HG02642 (cell line): ENCODE results near the gene CSNK1D.

Experiments used
- ATAC-seq: cut with Tn5 transposase; IDR thresholded peaks from one replicate; pipeline ENCODE4 v1.9.1; 2021; ENCODE audit warnings: mild to moderate bottlenecking; ENCODE audit not compliant: unreplicated experiment, poor library complexity

Gene CSNK1D

DNA sequence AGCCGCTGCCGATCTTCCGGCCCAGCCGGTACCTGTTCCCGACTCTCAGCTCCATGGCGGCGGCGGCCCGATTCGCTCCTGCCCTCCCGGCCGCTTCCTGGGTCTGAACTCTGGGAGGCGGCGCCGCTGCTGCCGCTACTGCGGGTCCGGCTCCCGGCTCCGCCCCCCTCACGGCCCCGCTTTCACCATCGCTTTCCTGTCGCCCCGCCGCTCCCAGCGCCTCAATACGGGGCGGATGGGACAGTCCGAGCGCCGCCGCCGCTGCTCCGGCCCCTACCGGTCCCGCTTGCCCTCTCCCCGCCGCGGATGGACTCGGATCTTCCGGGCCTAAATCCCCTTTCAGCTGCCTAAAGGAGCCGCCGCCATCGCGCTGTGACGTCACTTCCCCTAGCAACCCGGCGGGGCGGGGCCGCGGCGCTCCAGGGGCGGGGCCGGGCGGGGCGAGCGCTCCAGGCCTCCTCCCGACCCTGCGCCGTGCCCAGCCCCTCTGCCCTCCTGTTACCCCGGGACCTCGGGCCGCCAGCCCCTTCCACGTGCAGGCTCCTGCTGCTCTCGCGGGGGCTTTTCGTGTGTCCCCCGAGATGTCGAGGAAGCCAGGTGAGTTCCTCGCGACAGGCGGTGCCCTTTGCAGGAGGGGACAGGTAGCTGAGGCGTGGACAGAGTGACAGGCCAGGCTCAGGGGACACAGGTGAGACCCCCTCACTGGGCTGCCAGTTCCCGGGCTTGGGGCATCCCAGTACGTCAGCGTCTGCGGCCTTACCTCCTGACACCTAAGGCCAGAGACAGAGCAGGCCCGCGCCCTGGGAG is at the start of gene CSNK1D:
Gene CSNK1D (minus strand): TSS at position 374 of the 807 bp plus-strand sequence. CDS start 319 bp downstream, at position 55.
- peak; percentile 81 for ATAC-seq

DNA sequence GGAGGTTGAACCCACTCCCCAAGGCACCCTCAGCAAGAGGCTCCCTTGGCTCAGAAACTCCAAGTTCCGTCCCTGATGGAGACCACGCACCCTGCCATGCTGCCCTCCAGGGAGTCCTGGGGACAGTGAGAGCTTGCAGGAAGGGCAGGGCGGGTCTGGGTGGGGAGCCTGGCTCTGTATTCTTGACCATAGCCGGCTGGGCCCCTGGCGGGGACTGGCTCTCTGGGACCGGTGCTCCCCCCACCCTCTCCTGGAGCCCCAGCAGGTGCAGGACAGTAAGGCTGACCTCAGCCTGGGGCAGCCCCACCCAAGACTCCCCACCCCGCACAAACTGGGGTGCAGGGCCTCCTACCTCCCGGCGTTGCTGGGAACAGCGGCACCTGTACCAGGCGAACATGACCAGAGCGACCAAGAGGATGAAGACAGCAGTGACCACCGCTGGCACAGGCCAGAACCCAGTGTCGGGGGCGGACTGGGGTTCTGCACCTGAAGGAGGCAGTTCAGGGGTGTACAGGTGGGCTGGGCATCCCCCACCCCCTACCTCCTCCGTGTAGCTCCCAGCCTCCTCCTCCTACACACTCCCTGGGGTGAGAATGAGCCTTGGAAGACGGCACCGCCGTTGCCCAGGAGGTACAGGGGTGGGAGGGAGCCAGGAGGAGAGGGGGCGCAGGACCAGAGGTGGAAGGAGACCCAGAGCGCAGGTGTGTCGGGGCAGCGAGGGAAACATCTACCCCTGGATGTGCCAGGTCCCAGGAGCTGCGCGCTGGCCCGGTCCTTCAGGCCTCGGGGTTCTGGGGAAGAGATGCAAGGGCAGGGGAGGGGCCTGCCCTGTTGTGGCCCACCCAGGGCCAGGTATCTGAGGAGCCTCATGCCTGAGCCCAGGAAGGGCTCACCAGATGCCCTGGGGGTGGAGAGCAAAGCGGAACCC is 49.3 kb upstream of the CSNK1D start:
- no peak for ATAC-seq

DNA sequence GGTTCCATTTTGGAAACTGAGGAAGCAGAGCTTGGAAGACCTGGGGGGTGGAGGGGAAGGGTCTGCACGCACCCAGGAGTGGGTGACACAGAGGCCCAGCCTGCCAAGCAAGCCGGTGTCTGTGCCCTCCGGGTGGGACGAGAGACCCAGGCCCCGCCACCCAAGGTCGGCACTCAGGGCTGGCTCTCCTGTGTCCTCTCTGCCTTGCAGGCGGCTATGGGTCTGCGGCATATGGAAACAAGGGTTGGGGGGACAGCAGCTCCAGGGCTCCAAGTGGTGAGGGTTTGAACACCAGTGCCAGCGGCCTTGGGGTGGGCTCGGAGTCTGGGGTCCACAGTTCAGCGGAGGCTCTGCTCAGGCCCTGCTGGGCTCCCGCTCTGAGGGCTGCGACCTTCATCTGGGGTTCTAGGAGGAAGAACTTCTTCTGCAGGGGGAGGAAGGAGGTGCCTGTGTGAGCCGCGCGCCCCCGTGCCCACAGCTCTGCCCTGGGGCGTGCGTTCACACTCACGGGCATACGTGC is 48.5 kb upstream of the CSNK1D start:
- ATAC-seq, result no peak

DNA sequence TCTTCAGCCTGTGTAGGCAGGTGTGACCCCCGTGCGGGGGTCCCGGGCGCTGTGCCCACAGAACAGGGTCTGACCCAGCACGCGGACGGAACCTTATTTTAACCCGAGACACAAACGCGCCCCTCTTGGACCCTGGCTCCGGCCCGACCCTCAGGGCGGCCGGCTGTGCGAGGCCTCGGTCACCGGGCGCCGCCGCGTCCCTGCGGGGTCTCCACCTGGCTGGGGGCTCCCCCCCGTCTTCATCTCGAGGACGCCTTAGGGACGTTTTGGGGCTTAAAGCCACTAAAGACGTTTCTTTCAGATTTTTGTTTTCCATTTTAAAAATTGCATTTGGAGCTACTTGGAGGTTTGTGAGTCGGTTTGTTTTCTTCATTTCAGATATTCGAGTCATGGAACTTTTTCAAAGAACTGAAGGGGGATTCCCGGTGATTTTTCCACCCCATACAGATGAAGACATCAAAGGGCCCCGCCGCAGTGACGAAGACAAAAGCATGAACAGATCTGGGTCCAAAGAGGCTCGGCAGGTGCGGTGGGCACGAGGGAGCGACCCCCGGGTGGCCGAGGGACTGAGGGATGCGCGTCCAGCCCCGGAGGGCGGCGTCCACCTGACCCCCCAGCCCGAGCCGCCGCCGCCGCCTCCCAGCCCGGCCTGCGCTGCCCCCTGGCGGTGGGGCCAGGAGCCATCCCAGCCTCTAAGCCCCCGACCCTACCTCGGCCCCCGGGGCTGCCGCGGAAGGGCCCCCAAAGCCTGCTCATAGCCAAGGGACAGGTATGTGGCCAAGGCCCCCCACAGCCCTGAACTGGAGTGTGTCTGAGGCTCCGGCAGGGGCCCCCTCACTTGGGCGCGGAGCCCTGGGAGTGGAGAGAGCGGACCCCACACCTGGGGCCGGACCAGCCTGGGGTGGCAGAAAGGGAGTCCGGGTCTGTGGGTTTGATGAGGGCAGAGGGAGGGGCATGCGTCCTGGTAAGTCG is 47.7 kb upstream of the CSNK1D start:
- no peak for ATAC-seq

DNA sequence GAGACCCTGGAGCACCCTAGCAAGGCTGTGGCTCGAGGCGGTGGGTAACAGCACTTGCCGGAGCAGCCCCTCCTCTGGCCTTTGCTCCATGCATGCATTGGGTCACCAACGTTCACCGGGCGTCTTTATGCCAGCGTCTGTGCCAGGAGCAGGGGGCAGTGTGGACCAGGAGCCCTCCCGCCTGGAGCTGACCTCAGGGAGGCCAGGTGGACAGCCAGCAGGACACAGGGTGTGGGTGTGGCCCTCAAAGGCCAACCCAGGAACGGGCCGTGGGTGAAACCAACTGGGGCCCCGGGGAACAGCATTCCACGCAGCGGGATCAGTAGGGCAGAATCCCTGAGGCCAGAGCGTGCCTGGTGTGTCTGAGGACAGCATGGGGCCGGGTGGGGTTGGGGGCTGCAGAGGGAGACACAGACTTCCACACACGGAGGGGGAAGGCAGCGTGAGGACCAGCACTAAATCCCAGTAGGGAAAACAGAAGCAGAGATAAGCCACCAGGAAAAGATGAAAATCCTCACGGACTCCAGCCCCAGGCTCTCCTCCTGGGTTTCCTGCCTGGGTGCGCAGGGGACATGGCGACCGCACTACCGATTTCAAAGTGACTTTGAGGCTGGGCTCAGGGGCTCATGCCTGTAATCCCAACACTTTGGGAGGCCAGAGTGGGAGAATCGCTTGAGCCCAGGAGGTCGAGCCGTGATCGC is 46.8 kb upstream of the CSNK1D start:
- ATAC-seq, result no peak

DNA sequence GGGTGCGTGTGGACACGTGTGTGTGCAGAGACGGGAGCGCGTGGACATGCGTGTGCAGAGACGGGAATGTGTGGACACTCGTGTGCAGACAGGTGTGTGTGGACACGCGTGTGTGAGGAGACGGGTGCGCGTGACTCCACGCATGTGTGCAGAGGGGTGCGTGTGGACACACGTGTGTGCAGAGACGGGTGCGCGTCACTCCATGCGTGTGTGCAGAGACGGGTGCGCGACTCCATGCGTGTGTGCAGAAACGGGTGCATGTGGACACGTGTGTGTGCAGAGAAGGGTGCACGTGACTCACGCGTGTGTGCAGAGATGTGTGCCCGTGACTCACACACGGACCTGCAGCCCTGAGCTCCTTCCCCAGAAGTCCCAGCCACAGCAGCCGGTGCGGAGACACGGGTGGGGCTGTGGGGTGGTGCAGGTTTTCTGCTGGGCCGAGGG is 46.1 kb upstream of the CSNK1D start:
- ATAC-seq, result no peak

DNA sequence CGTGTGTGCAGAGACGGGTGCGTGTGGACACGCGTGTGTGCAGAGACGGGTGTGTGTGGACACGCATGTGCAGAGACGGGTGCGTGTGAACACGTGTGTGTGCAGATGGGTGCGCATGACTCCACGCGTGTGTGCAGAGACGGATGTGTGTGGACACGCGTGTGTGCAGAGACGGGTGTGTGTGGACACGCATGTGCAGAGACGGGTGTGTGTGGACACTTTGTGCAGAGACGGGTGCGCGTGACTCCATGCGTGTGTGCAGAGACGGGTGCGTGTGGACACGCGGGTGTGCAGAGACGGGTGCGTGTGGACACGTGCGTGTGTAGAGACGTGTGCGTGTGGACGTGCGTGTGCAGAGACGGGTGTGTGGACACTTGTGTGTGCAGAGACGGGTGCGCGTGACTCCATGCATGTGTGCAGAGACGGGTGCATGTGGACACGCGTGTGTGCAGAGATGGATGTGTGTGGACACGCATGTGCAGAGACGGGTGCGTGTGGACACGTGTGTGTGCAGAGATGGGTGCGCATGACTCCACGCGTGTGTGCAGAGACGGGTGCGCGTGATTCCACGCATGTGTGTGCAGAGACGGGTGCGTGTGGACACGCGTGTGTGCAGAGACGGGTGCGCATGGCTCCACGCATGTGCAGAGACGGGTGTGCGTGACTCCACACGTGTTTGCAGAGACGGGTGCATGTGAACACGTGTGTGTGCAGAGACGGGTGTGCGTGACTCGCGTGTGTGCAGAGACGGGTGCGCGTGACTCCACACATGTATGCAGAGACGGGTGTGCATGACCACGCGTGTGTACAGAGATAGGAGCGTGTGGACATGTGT is 45.5 kb upstream of the CSNK1D start:
- no peak for ATAC-seq

DNA sequence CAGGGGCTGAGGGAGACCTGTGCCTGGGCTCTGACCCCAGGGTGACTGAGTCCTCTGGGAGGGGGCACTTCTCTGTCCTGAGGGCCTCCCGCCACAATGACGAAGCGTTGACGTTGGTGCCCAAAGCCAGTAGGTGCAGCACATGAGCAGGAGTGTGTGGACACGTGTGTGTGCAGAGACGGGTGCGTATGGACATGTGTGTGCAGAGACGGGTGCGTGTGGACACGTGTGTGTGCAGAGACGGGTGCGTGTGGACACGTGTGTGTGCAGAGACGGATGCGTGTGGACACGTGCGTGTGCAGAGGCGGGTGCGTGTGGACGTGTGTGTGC is 44.6 kb upstream of the CSNK1D start:
- ATAC-seq, result no peak

DNA sequence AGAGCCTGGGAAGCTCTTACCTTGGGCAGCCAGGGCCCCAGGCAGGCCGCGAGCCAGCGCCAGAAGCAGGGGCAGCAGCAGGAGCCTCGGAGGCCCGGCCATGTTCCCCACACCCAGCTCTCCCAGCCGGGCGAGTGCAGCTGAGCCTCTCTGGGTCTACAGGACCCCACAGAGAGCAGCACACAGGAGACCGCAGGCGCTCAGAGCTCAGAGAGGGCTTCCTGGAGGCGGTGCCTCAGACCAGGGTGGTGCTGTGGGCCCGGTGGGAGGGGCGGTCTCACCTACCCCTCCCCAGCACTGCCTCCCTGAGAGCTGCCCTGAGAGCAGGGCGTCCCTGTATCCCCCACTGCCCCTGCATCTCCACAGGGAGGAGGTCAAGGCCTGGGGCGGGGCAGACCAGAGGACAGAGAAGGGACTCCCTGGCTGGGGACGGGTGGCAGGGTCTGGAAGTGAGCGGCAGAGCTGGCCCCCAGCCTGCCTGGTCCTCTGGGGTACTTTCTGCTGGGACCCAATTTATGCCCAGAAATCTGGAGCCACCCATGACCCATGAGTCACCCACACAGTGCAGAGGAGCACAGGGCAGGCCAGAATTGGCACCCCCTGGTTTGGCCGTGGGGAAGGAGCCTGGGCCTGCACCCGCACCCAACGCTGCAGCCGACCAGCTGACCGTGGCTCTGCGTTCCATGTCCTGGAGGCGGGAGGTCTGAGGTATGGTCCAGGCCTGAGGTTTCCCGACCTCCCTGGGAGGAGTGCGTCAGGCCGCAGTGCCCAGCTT is 44.1 kb upstream of the CSNK1D start, which contains the start of gene CD7:
Gene CD7 (minus strand): TSS at position 215 of the 775 bp plus-strand sequence. CDS start 113 bp downstream, at position 102.
- ATAC-seq, result no peak

DNA sequence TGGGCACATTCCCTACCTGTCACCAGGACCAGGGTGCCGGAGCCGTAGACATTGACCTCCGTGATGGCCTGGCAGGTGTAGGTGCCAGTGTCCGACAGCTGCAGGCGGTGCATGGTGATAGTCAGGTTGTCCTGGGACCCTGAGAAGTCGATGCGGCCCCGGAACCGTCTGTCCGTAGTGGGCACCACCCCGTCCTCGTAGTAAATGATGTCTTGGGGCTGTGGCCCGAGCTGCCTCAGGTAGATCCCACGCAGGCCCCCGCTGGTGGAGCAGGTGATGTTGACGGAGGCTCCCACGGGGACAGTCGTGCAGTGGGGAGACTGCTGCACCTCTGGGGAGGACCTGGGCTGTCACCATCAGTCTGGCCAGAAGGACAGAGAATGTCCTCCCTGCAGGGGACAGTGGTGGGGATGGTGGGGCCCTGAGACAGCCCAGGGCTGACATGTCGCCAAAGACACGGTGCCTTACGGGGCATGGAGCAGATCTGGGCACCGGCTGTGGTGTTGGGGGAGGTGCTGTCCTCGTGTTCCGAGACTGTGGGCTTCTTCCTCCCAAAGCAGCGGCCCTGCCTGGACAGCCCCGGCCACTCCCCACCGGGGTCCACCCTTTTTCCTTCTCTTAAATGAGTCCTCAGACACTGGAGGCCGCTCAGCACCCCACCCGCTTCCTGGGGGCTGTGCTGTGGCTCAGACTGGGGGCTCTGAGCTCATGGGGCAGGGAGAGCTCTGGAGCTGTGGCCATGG is 43.3 kb upstream of the CSNK1D start:
- ATAC-seq, result no peak

DNA sequence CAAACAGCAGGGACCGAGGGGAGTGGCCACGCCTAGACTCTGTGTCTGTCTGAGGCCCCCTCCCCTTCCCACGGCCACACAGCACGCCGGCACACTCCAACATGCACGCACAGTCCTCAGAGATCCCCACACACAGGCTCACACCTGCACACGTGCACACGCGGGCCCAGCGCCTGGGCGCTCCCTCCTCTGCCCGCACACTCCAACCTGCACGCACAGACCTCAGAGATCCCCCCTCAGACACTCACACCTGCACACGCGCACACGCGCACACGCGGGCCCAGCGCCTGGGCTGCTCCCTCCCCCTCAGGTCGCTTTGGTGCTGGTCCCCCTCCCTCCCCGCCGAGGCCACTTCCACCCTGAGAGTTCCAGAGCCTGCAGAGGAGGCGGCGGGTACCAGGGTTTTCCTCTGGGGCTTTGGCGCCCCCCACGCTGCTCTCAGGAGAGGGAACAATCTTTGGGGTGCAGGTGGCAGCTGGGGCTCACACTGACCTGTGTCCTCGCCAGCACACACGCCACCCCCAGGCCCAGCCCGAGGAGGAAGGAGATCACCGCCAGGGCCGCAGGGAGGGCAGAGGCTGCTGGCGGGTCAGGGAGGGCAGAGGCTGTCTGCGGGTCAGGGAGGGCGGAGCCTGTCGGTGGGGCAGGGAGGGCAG is 42.3 kb upstream of the CSNK1D start:
- ATAC-seq, result no peak

DNA sequence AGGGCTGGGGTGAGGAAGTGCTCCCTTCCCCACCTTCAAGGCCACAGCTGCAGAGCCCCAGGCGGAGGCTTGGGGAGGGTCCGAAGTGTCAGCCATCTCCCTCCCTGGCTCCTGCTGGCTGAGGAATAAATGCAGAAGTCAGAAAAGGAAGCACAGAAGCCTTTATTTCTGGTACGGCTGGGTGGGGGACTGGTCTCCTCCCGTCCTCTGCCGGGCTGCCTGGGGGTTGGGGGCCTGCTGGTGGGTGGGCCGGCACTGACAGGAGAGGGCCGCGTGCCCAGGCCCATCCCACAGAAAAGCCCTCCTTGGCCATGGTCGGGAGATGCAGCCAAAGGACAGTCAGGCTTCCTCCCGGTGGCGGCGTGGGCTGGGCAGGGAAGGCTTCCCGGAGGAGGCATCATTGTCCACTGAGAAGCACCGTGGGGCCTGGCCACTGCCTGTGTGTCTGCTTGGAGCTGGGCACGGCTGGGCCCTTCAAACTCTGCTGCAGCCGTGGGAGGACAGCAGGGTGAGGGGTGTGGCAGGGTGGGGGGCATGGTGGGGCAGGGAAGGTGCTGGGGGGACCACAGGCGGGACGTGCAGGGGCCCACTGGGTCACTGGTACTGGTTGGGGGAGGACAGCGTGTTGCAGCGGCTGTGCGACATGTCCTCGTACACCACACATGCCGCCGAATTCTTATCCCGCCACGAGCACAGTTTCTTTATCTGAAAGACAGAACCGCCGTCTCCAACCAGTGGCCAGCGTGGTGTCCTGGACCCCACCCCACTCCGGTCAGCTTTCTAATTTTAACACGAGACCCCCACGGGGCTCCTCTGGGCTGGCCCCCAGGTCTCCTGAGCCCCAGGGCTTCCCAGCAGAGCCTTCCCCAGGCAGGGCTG is 41.5 kb upstream of the CSNK1D start:
- ATAC-seq, result no peak

DNA sequence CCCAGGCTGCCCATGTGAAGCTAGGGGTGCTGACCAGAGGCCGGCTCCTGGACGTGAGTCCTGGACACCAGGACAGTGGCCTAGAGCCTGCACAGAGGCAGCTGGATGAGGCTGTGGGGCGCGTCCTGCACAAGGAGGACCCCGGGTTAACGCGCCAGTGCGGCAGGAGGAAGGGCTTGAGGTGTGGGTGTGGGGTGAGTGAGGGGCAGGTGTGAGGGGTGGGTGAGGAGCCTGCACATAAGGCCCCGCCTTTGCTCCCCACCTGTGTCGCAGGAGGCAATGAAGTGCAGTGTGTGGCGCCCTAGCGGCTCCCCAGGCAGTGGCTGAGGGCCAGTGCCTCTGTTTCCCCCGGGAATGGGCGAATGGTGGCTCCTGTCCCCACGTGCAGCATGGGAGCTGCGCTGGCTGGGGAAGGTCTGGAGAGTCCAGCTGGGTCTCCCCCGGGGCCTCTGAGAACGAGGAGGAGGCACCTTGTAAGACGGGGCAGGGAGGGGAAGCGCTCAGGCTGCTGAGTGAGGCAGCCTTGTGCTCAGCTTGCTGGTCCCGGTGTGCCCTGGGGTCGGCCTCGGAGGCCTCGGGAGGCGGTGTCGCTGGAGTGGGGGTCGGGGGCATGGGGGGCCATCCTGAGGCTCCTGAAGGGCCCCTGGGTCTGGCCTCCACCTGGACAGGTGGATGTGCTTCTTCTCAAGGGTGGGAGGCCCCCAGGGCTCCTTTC is 40.7 kb upstream of the CSNK1D start:
- ATAC-seq, result no peak

DNA sequence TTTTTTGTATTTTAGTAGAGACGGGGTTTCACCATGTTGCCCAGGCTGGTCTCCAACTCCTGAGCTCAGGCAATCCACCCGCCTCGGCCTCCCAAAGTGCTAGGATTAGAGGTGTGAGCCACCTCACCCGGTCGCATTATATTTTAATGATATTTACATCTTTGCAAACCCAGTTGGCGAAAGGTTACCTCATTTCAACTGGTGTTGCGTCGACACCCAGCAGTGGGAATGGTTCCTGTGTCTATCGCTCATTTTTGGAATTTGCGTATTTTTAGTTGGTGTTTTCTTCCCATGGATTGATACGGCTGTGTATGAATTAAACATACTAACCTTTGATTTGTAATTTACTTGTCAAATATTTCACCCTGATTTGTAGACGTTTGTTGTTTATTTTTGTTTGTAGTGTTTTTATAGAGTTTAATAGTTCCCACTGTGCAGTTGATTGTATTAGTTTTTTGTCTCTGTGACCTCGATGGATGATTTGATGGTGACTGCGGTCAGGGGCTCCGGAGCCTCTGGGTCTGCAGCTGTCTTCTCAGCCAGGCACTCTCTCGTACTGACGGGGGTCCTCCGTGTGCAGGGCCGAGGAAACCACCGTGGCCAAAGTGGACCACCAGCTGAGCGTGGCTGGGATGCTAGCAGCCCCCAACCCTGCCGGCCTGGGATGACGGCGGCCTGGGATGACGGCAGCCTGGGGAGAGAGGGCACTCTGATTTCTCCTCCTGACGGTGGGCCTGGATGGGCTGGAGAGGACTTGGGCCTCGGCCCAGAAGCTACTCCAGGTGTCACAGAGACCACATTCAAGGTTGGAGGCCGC is 39.9 kb upstream of the CSNK1D start:
- no peak for ATAC-seq
